ENCODE measurements around the gene ABHD11. TPM values are rescaled to one million over a fixed set of nuclear protein-coding genes. Genes with fewer than 3 reads are reported as not detected.

Gene ABHD11
- total and polyA plus RNA-seq, 9 of the 15 experiments (the other 6 are each of a cell fraction or from before 2014, with no cell fraction given) = 7.7 to 44.2 (median 18.9) TPM

- TF ChIP-seq, protein P1, sequence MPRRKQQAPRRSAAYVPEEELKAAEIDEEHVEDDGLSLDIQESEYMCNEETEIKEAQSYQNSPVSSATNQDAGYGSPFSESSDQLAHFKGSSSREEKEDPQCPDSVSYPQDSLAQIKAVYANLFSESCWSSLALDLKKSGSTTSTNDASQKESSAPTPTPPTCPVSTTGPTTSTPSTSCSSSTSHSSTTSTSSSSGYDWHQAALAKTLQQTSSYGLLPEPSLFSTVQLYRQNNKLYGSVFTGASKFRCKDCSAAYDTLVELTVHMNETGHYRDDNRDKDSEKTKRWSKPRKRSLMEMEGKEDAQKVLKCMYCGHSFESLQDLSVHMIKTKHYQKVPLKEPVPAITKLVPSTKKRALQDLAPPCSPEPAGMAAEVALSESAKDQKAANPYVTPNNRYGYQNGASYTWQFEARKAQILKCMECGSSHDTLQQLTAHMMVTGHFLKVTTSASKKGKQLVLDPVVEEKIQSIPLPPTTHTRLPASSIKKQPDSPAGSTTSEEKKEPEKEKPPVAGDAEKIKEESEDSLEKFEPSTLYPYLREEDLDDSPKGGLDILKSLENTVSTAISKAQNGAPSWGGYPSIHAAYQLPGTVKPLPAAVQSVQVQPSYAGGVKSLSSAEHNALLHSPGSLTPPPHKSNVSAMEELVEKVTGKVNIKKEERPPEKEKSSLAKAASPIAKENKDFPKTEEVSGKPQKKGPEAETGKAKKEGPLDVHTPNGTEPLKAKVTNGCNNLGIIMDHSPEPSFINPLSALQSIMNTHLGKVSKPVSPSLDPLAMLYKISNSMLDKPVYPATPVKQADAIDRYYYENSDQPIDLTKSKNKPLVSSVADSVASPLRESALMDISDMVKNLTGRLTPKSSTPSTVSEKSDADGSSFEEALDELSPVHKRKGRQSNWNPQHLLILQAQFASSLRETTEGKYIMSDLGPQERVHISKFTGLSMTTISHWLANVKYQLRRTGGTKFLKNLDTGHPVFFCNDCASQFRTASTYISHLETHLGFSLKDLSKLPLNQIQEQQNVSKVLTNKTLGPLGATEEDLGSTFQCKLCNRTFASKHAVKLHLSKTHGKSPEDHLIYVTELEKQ (CRISPR knock-in tag; IDR thresholded peaks at IDR 0.05) = no peak
- 0 out of 2 replicates have a peak, but pooled peaks have one; percentile 44 for TF ChIP-seq TOE1 (IDR thresholded peaks at IDR 0.05; ENCODE audit: borderline replicate concordance)
- TF ChIP-seq TOE1 (CRISPR knock-in tag; IDR thresholded peaks at IDR 0.05; ENCODE audit: borderline replicate concordance, low read depth) = no peak
- TF ChIP-seq CTBP1 (IDR thresholded peaks at IDR 0.05; ENCODE audit: borderline replicate concordance) = peak; percentile 92
- no peak for TF ChIP-seq NFIX (CRISPR knock-in tag; IDR thresholded peaks at IDR 0.05; ENCODE audit: low read depth)
- no peak for TF ChIP-seq FOXJ2 (tag; IDR thresholded peaks at IDR 0.05)
- no peak for TF ChIP-seq KLF6 (CRISPR knock-in tag; IDR thresholded peaks at IDR 0.05; ENCODE audit: borderline replicate concordance)
- TF ChIP-seq STAG1 (CRISPR knock-in tag; IDR thresholded peaks at IDR 0.05; ENCODE audit: borderline replicate concordance) = peak; percentile 96
- TF ChIP-seq MBD2 (IDR thresholded peaks at IDR 0.05; ENCODE audit: borderline replicate concordance, low read depth) = no peak
- no peak for TF ChIP-seq NELFE (IDR thresholded peaks at IDR 0.05; ENCODE audit: insufficient read depth, insufficient read length)
- TF ChIP-seq HDAC1 (IDR thresholded peaks at IDR 0.05) = peak in 1 of 2 experiments; percentile 52; a peak in 1 of 4 replicates
- 0 out of 4 replicates have a peak, but pooled peaks of 1 of the 2 experiments have one; percentile 47 for TF ChIP-seq KDM4B (IDR thresholded peaks at IDR 0.05; ENCODE audit: borderline replicate concordance in 2 of 2, low read depth in 1 of 2)
- peak; percentile 92 for TF ChIP-seq SMC3 (conservative IDR thresholded peaks at IDR 0.05; ENCODE audit: insufficient read depth, low read depth, low read length)
- TF ChIP-seq BHLHE40 (IDR thresholded peaks at IDR 0.05; ENCODE audit: low read length) = peak; percentile 60
- 0 out of 2 replicates have a peak, but pooled peaks have one; percentile 9 for TF ChIP-seq CXXC5 (CRISPR knock-in tag; IDR thresholded peaks at IDR 0.05)
- TF ChIP-seq PTBP1 (IDR thresholded peaks at IDR 0.05; ENCODE audit: low read depth, low read length) = no peak
- no peak for TF ChIP-seq FOXA1 (IDR thresholded peaks at IDR 0.05; ENCODE audit: borderline replicate concordance)
- TF ChIP-seq, protein P2, sequence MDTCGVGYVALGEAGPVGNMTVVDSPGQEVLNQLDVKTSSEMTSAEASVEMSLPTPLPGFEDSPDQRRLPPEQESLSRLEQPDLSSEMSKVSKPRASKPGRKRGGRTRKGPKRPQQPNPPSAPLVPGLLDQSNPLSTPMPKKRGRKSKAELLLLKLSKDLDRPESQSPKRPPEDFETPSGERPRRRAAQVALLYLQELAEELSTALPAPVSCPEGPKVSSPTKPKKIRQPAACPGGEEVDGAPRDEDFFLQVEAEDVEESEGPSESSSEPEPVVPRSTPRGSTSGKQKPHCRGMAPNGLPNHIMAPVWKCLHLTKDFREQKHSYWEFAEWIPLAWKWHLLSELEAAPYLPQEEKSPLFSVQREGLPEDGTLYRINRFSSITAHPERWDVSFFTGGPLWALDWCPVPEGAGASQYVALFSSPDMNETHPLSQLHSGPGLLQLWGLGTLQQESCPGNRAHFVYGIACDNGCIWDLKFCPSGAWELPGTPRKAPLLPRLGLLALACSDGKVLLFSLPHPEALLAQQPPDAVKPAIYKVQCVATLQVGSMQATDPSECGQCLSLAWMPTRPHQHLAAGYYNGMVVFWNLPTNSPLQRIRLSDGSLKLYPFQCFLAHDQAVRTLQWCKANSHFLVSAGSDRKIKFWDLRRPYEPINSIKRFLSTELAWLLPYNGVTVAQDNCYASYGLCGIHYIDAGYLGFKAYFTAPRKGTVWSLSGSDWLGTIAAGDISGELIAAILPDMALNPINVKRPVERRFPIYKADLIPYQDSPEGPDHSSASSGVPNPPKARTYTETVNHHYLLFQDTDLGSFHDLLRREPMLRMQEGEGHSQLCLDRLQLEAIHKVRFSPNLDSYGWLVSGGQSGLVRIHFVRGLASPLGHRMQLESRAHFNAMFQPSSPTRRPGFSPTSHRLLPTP (IDR thresholded peaks at IDR 0.05; ENCODE audit: borderline replicate concordance, extremely low read depth, insufficient read length) = no peak
- no peak for TF ChIP-seq TAF9B (IDR thresholded peaks at IDR 0.05; ENCODE audit: partially characterized antibody)
- no peak for TF ChIP-seq ZNF217 (CRISPR knock-in tag; IDR thresholded peaks at IDR 0.05)
- TF ChIP-seq NR1H2 (CRISPR knock-in tag; IDR thresholded peaks at IDR 0.05) = peak; percentile 53; the same call in 1 of the 2 replicates
Measured at GRCh38 chr7:73734619-73735527, 3.7 kb downstream of the ABHD11 start (continued).

All from K562 (cell line).